ENCODE results near the gene BEST4. TPM values are rescaled to one million over a fixed set of nuclear protein-coding genes. Genes with fewer than 3 reads are reported as not detected.

The BEST4 gene
- 0.05 and 0.07 TPM in 2 replicates for total RNA-seq

DNA sequence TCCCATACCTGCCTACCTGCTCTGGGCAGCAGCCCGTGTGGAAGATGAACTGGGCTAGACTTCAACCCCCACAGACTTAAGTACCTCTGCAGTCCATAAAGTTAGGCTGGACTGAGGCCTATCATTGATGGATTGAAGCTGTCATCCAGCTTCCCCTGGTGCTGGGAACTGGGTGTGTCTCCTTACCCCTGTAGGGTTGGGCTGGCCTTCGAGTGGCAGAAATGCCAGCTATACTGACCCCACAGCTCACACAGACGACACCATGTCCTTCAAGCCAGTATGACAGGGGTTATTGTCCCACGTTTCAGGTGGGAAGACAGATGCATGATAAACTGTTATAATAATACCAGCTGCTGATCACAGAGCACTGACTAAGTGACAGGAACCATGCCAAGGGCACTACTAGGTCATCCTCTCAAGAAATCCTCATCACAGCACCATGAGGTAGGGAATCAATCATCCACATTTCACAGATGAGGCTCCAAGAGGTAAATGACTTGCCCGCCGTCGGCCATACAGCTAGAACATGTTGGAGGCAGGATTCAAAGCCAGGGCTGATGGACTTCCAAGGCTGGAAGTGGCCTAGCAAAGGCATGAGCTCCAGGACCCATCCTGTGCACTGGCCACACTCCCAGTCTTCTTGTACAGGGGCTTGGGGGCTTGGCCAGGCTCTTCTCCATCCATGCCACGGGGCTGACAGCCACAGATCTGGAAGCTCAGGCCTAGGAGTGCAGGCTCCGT, at the start of gene BEST4:
BEST4 (minus strand) TSS at position 51 of the 741 bp plus-strand sequence. CDS start 465 bp downstream, outside the sequence.

GRCh38 chr1:44808063-44808937, 20.3 kb upstream of the BEST4 start, which contains the start of gene BTBD19:
BTBD19 (plus strand) TSS chr1:44808523; CDS start chr1:44808821, 298 bp downstream.

DNA sequence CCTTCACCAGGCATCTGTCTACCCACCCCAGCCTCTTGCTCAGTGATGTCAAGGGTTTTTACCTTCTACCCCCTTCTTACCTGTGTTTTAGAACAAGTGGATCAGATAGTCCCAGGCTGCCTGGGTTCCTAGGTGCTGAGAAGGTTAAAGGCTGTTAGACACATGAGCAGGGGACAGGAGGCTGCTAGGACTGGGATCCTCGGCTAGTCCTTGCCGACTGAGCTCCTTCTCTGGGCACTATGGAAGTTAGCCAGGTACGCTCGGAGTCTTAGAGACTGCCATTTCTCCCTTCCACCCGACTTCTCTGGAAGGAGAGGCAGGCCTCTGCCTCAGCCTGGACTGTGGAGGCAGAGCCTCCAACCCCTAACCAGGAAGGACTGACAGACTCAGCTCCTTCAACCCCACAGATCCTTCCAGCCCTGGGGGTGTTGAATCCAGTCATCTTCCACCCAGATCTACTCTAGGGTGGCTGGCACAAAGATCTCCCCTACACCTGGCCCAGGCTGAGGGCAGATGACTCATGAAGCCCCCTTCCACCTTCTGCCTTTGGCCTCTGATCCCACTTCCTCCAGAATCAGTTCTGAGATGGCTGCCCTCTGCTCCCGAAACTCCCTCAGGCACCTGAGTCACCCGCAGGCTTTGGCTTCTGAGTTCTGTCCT, 18.9 kb upstream of the BEST4 start, which contains the start of gene DYNLT4:
DYNLT4 (minus strand) TSS at position 648 of the 660 bp plus-strand sequence. CDS start 683 bp downstream, outside the sequence.

DNA sequence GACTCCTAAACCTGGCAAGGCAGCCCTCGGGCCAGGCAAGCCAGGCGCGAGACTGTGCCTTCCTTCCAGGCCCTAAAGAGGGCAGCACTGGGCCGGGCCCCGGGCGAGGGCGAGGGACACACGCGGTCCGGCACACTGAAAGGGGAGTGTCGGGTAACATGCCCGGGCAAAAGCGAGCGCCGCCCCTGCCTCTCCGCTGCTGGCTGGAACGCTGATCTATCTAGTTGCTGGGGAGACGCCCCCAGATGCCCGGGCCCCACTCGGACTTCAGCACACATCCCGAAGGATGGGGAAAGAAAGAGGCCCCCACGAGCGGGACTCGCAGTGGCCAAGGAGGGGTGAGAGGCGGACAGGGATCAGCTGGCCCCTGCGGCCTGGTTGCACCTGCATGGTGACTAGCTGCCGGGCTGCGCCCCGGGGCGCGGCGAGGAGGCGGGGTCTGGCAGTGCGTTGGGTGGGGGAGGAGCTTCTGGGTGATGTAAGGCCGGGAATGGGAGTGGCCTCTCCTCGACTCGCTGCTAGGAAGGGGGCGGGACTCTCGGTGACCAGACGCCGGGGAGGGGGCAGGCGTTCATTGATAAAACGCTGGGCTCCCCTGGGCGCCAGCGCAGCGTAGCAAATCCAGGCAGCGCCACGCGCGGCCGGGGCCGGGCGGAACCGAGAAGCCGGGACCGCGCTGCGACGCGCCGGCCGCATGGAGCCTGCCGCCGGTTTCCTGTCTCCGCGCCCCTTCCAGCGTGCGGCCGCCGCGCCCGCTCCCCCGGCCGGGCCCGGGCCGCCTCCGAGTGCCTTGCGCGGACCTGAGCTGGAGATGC, 12.0 kb upstream of the BEST4 start, which contains the start of gene PLK3:
PLK3 (plus strand) TSS at position 608 of the 815 bp plus-strand sequence; CDS start at position 695, 87 bp downstream.

GRCh38 chr1:44775078-44775929, 12.7 kb downstream of the BEST4 start, which contains the start of gene RPS8:
RPS8 (plus strand) TSS chr1:44775540; CDS start chr1:44775597, 57 bp downstream.

DNA sequence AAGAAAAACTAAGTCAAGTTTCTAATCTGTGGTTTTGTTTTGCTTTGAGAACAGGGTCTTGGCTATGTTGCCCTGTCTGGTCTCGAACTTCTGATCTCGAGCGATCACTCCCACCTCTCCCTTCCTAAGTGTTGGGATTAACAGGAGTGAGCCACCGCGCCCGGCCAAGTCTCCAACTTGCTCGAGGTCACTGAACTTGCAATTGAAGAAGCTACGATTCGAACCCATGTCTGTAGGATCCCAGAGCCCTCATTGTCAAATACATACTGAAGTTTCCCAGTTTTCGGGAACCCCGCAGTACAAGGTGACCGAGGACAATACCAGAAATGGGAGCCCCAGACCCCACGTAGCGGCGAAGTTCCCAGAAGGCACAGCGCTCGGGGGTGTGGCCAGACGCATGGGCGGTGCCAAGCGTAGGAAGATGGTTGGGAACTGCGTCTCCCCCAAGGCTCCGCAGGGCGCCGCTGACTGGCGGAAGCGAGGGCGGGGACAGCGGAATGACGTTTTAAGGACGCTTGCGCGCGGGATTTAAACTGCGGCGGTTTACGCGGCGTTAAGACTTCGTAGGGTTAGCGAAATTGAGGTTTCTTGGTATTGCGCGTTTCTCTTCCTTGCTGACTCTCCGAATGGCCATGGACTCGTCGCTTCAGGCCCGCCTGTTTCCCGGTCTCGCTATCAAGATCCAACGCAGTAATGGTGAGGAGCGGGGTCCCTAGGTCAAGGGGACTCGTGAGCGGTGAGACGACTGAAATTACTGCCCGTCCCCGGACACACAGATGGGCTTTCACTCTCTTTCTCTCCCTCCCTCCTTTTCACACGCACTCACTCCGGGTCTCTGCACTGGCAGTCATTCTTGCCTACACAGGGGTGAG, 48.4 kb downstream of the BEST4 start, which contains the start of gene KIF2C:
KIF2C (plus strand) TSS at position 531 of the 872 bp plus-strand sequence; CDS start at position 627, 96 bp downstream.

Other genes with a start within 250 kb of the BEST4 start
- 6.1 and 7.1 TPM in 2 replicates for gene TMEM53, start 113.7 kb downstream of the BEST4 start, total RNA-seq
- gene ARMH1, start 113.5 kb downstream of the BEST4 start, total RNA-seq = not detected in 2 replicates
- gene RNU5D-1, start 57.0 kb downstream of the BEST4 start, total RNA-seq = not detected in 2 replicates
- gene KIF2C, start 48.3 kb downstream of the BEST4 start, total RNA-seq = 33.5 and 38.5 TPM in 2 replicates
- gene RPS8, start 12.6 kb downstream of the BEST4 start, total RNA-seq = 2,641 and 2,737 TPM in 2 replicates
- 35.7 and 40.8 TPM in 2 replicates for gene PLK3, start 12.2 kb upstream of the BEST4 start, total RNA-seq
- gene DYNLT4, start 19.2 kb upstream of the BEST4 start, total RNA-seq = not detected in 2 replicates
- 0.84 and 1.2 TPM in 2 replicates for gene BTBD19, start 20.4 kb upstream of the BEST4 start, total RNA-seq
- gene PTCH2, start 55.1 kb upstream of the BEST4 start, total RNA-seq = not detected in 2 replicates
- 29.9 and 38.3 TPM in 2 replicates for gene EIF2B3, start 198.4 kb upstream of the BEST4 start, total RNA-seq
- 22.2 and 22.4 TPM in 2 replicates for gene HECTD3, start 223.2 kb upstream of the BEST4 start, total RNA-seq
- 85.9 and 92.1 TPM in 2 replicates for gene UROD, start 224.1 kb upstream of the BEST4 start, total RNA-seq

All from airway epithelial cell (primary cell).